Limb (tissue), 2 donors: ENCODE data around the gene MSGN1.
A peak's percentile ranks its signal among the peaks of the same experiment; 100 is the strongest.

Source experiments
- DNase-seq, 2 donors: peaks; one replicate each; pipeline ENCODE4 v3.0.0-alpha.2; 2016; ENCODE audit errors: extremely low spot score in 2 of 2

Gene MSGN1

GRCh38 chr2:17847236-17847635, 31.0 kb downstream of the MSGN1 start:
- no peak for DNase-seq

- no peak for DNase-seq
These were observed 33.0 kb downstream of the MSGN1 start for GRCh38 chr2:17849275-17849674.

DNA sequence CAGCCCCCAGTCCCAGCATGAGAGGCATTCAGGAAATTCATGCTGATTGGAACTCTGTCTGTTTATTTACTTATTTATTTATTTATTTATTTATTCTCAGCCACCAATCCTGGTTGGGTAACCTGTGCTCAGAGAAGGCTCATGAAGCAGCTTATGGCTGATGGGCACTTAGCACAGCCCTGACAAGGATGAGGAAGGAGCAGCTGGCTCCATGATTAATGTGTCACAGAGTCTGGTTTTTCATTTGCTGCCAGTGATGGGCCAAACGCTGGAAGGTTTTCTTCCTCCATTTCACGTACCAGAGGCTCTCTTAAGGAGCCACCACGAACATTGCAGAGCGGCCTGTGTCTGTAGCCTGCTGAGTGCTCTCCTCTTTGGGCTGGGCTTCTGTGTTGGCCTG, 33.9 kb downstream of the MSGN1 start:
- DNase-seq: no peak

GRCh38 chr2:17851731-17852585, 35.7 kb downstream of the MSGN1 start:
- peak; percentile 47 to 68 for DNase-seq

GRCh38 chr2:17853799-17854198, 37.5 kb downstream of the MSGN1 start:
- DNase-seq: no peak

GRCh38 chr2:17857021-17857420, 40.8 kb downstream of the MSGN1 start:
- no peak for DNase-seq

DNA sequence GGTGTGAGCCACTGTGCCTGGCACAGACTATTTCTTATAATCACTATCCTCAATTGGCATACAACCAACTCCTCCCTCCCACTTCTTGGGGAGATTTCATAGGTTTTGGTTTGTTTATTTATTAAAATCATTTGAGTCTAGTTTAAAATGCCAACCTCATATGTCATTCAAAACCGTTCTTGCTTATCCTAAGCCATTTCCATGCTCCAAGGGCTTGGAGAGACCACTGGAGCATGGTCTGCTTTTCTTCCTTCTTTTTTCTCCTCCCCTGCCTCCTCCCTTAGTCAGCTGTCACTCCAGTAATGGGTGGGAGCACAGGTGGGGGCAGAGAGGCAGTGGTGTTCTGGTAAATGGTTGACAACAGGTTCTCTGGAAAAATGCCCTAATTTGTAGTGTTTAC, 41.8 kb downstream of the MSGN1 start:
- no peak for DNase-seq

DNA sequence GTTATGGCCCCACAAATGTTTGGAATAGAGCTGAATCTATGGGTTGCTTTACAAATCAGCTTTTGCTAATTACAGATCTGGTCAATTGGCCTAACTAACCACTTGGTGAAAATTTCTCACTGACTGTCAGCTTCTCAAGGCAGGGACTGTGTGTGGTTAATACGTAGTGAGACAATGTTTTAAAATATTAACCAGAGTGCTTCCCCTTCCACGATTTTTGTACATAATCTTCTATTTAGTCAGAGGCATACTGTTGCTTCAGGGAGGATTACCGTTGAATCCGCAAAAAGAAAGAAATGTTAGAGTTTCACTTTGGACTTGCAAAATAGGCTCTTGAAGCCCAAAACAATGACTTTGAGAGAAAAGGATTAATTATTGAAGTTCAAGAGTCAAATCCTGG, 47.3 kb downstream of the MSGN1 start:
- DNase-seq: no peak

- no peak for DNase-seq
These were observed 48.4 kb downstream of the MSGN1 start for GRCh38 chr2:17864676-17865075.

DNA sequence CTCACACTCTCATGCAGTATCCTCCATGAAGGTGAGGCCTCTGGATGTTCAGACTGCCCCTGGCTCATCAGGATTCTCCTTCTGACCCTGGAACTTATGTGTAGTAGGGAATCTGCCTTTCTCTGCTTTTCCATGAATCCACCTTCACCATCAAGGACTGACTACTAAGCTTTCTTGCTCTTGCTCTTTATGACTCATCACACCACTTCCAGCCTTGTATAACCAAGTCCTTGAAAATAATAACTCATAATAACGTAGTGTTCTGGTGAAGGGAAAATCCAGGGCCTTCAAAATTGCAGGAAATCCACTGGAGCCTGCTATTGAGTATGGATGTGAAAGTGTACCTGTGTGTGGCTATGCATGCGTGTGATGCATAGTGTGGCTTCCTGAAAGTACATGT, 50.9 kb downstream of the MSGN1 start:
- no peak for DNase-seq
